ENCODE results near the gene PRH2.

DNA sequence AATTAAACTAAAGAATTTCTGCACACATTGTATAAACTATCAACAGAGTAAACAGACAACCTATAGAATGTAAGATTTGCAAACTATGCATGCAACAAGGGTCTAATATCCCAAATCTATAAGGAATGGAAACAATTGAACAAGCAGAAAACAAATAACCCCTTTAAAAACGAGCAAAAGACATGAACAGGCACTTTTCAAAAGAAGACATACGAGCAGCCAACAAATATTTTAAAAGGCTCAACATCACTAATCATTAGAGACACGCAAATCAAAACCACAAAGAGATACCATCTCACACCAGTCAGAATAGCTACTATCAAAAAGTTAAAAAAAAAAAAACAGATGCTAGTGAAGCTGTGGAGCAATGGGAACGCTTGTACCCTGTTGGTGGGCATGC is 24.4 kb upstream of the PRH2 start:
- TF ChIP-seq, protein P1, sequence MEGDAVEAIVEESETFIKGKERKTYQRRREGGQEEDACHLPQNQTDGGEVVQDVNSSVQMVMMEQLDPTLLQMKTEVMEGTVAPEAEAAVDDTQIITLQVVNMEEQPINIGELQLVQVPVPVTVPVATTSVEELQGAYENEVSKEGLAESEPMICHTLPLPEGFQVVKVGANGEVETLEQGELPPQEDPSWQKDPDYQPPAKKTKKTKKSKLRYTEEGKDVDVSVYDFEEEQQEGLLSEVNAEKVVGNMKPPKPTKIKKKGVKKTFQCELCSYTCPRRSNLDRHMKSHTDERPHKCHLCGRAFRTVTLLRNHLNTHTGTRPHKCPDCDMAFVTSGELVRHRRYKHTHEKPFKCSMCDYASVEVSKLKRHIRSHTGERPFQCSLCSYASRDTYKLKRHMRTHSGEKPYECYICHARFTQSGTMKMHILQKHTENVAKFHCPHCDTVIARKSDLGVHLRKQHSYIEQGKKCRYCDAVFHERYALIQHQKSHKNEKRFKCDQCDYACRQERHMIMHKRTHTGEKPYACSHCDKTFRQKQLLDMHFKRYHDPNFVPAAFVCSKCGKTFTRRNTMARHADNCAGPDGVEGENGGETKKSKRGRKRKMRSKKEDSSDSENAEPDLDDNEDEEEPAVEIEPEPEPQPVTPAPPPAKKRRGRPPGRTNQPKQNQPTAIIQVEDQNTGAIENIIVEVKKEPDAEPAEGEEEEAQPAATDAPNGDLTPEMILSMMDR (IDR thresholded peaks at IDR 0.05), result no peak
- TF ChIP-seq POLR2A (IDR thresholded peaks at IDR 0.05), result no peak
